Immature natural killer cell (primary cell): Measurements from ENCODE around the gene SLC51A. TPM values are rescaled to one million over a fixed set of nuclear protein-coding genes. Genes with fewer than 3 reads are reported as not detected.

Experiments
- polyA plus RNA-seq, 3 donors: library from polyadenylated mRNA; unstranded; fragments of 300-500 nt; fragmentation: Illumina TruSeq; gene quantifications; one replicate each; pipeline ENCODE4 v1.2.3, GENCODE V29; 2021

SLC51A gene
- polyA plus RNA-seq, 3 donors from 2014 or later = 0.62 to 1.6 TPM; not detected in 1

Other genes starting within 250 kb of the SLC51A start
- gene TFRC, start 134.4 kb upstream of the SLC51A start, polyA plus RNA-seq = 10 to 100 TPM in 1 of 3 donors, 1 to 10 TPM in 2; 8.9 to 11.0 (median 9.7) TPM
- gene ZDHHC19, start 5.1 kb upstream of the SLC51A start, polyA plus RNA-seq = not detected
- 10 to 100 TPM; 19.4 to 38.3 (median 32.0) TPM for gene PCYT1A, start 71.2 kb downstream of the SLC51A start, polyA plus RNA-seq
- gene DYNLT2B, start 101.7 kb downstream of the SLC51A start, polyA plus RNA-seq = 10 to 100 TPM; 15.6 to 17.8 (median 16.8) TPM
- 10 to 100 TPM in 1 of 3 donors, 1 to 10 TPM in 1, under 1 TPM in 1; 0.84 to 10.5 (median 5.1) TPM for gene TM4SF19, start 121.9 kb downstream of the SLC51A start, polyA plus RNA-seq
- gene UBXN7, start 215.9 kb downstream of the SLC51A start, polyA plus RNA-seq = 10 to 100 TPM; 13.8 to 36.7 (median 18.5) TPM